OCI-LY1 (cell line): ENCODE results near the gene GPR39.
A peak's percentile ranks its signal among the peaks of the same experiment; 100 is the strongest.

Experiments used
- H2AFZ ChIP-seq: fragments of 200-600 bp; sonication (generic), shearing (Covaris generic); 2 replicates; pipeline ENCODE4 v1.6.0; 2014; ENCODE audit warnings: antibody characterized with exemption, mild to moderate bottlenecking, low read length
- H3F3A ChIP-seq: fragments of 200-600 bp; sonication (generic), shearing (Covaris generic); 2 replicates; pipeline ENCODE4 v1.6.0; 2014; ENCODE audit warnings: mild to moderate bottlenecking, antibody characterized with exemption, low read length, moderate library complexity; ENCODE audit not compliant: insufficient read depth
- H3K27ac ChIP-seq: fragments of 200-600 bp; sonication (generic); 2 replicates; pipeline ENCODE4 v1.5.1; 2014; ENCODE audit warnings: low read length, mixed run types, mild to moderate bottlenecking, low read depth; ENCODE audit not compliant: poor library complexity, severe bottlenecking
- H3K27me3 ChIP-seq: fragments of 200-600 bp; sonication (generic); 2 replicates; pipeline ENCODE4 v1.6.0; 2014; ENCODE audit warnings: antibody characterized with exemption, mild to moderate bottlenecking, low read length, moderate library complexity; ENCODE audit not compliant: insufficient read depth
- H3K36me3 ChIP-seq: fragments of 200-600 bp; sonication (generic); 2 replicates; pipeline ENCODE4 v1.6.1; 2014; ENCODE audit warnings: mild to moderate bottlenecking, antibody characterized with exemption, low read length, moderate library complexity, mixed read lengths; ENCODE audit not compliant: insufficient read depth
- H3K4me1 ChIP-seq: fragments of 200-600 bp; sonication (generic); 2 replicates; pipeline ENCODE4 v1.5.1; 2014; ENCODE audit warnings: mild to moderate bottlenecking, low read length, moderate library complexity; ENCODE audit not compliant: insufficient read depth, severe bottlenecking
- H3K4me2 ChIP-seq: fragments of 200-600 bp; sonication (generic), shearing (Covaris generic); 2 replicates; pipeline ENCODE4 v1.6.1; 2014; ENCODE audit warnings: low read length
- H3K4me3 ChIP-seq: fragments of 200-600 bp; sonication (generic); 2 replicates; pipeline ENCODE4 v1.5.1; 2014; ENCODE audit warnings: low read length, low read depth, mild to moderate bottlenecking, mixed read lengths; ENCODE audit not compliant: poor library complexity, severe bottlenecking
- H3K79me2 ChIP-seq: fragments of 200-600 bp; shearing (Covaris generic); 2 replicates; pipeline ENCODE4 v1.6.1; 2016; ENCODE audit warnings: mixed run types, low read length, mixed read lengths; ENCODE audit not compliant: insufficient read depth
- H3K9ac ChIP-seq: fragments of 200-600 bp; sonication (generic), shearing (Covaris generic); 2 replicates; pipeline ENCODE4 v1.6.1; 2014; ENCODE audit warnings: mild to moderate bottlenecking, low read length, mixed read lengths
- H3K9me2 ChIP-seq: fragments of 200-600 bp; sonication (generic), shearing (Covaris generic); 2 replicates; pipeline ENCODE4 v1.6.1; 2014; ENCODE audit warnings: low read depth, mild to moderate bottlenecking, low read length, mixed read lengths
- H3K9me3 ChIP-seq: fragments of 200-600 bp; shearing (Covaris generic); 2 replicates; pipeline ENCODE4 v1.6.1; 2014; ENCODE audit warnings: low read length, mixed read lengths
- H4K20me1 ChIP-seq: fragments of 200-600 bp; sonication (generic), shearing (Covaris generic); 2 replicates; pipeline ENCODE4 v1.6.0; 2016; ENCODE audit warnings: mild to moderate bottlenecking, low read length; ENCODE audit not compliant: insufficient read depth
- EZH2 ChIP-seq: fragments of 200-600 bp; sonication (generic), shearing (Covaris generic); IDR thresholded peaks from 2 replicates; pipeline ENCODE4 v1.8.0; 2017; ENCODE audit warnings: borderline replicate concordance, mixed run types, mild to moderate bottlenecking, antibody characterized with exemption, low read length, moderate library complexity, mixed read lengths
- TF ChIP-seq, protein P1 (sequence below): fragments of 200-600 bp; sonication (generic), shearing (Covaris generic); IDR thresholded peaks from 2 replicates; pipeline ENCODE4 v1.5.1; 2017; ENCODE audit warnings: mild to moderate bottlenecking, antibody characterized with exemption, low read length, moderate library complexity, mixed read lengths

GPR39 gene

DNA sequence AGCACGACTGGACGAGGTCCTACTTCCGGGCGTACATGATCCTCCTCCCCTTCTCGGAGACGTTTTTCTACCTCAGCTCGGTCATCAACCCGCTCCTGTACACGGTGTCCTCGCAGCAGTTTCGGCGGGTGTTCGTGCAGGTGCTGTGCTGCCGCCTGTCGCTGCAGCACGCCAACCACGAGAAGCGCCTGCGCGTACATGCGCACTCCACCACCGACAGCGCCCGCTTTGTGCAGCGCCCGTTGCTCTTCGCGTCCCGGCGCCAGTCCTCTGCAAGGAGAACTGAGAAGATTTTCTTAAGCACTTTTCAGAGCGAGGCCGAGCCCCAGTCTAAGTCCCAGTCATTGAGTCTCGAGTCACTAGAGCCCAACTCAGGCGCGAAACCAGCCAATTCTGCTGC is 228.6 kb downstream of the GPR39 start:
- Histone ChIP-seq H3F3A (no peaks in the 10 kb centered on the region), H3K27ac (peak overlapping the region; percentile 95), H3K4me1 (peaks cover 83% of the 10 kb centered on the region), H3K79me2 (no peaks in the 10 kb centered on the region), H3K27me3 (no peaks in the 10 kb centered on the region), H4K20me1 (no peaks in the 10 kb centered on the region), H3K4me3 (peak overlapping the region; percentile 45), H3K9me2 (no peaks in the 10 kb centered on the region), H2AFZ (no peak overlapping the region), H3K9ac (peak overlapping the region; percentile 57), H3K4me2 (peak overlapping the region; percentile 55), H3K9me3 (no peaks in the 10 kb centered on the region), H3K36me3 (no peaks in the 10 kb centered on the region)
- no peak for TF ChIP-seq EZH2

DNA sequence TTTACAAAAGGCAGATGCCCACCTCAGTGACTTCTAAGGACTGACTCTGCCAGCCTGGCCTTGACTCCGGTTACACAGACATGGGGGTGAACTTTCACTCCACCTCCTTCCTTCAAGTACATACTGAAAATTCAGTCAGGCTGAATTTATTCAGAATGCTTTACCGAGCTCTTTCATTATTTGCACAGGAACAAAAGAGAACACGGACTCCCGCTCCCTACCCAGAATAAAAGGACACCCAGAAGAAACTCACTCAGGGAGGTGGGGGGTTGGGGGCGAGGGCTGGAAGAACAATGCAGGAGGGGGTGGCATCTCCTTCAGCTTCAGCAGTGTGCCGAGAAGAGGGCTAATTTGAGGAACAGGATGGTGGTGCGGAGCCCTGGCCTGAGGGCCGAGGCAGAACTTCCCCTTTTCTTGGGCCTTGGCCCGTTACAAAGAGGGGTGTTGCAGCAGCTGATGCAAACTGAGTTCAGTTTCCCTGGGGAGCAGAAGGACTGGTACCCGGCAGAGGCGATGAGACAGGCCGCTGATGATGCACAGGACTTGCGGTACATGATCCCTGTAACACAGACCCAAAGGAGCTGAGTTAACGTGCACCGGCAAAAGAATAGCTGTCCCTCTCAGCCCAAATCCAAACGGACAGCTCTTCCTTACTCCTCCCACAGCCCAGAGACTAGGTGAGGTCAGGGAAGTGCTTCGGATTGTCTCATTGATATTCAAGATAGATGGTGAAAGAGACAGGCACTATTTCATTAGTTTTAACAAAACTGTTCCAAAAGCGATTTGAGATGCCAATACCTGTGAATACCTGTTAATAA is 229.3 kb downstream of the GPR39 start:
- no peaks in the 10 kb centered on the region for H3K79me2 ChIP-seq
- peak overlapping the region; percentile 55 for H3K4me2 ChIP-seq
- no peaks in the 10 kb centered on the region for H3K9me3 ChIP-seq
- peak overlapping the region; percentile 57 for H3K9ac ChIP-seq
- no peaks in the 10 kb centered on the region for H4K20me1 ChIP-seq
- H3K36me3 ChIP-seq = no peaks in the 10 kb centered on the region
- H3K27me3 ChIP-seq = no peaks in the 10 kb centered on the region
- no peaks in the 10 kb centered on the region for H3K9me2 ChIP-seq
- peak overlapping the region; percentile 95 for H3K27ac ChIP-seq
- H3K4me1 ChIP-seq = peaks cover 83% of the 10 kb centered on the region
- no peaks in the 10 kb centered on the region for H3F3A ChIP-seq
- TF ChIP-seq, protein P1, sequence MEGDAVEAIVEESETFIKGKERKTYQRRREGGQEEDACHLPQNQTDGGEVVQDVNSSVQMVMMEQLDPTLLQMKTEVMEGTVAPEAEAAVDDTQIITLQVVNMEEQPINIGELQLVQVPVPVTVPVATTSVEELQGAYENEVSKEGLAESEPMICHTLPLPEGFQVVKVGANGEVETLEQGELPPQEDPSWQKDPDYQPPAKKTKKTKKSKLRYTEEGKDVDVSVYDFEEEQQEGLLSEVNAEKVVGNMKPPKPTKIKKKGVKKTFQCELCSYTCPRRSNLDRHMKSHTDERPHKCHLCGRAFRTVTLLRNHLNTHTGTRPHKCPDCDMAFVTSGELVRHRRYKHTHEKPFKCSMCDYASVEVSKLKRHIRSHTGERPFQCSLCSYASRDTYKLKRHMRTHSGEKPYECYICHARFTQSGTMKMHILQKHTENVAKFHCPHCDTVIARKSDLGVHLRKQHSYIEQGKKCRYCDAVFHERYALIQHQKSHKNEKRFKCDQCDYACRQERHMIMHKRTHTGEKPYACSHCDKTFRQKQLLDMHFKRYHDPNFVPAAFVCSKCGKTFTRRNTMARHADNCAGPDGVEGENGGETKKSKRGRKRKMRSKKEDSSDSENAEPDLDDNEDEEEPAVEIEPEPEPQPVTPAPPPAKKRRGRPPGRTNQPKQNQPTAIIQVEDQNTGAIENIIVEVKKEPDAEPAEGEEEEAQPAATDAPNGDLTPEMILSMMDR = no peak
- TF ChIP-seq EZH2 = no peak
- peak overlapping the region; percentile 45 for H3K4me3 ChIP-seq
- H2AFZ ChIP-seq = no peak overlapping the region

DNA sequence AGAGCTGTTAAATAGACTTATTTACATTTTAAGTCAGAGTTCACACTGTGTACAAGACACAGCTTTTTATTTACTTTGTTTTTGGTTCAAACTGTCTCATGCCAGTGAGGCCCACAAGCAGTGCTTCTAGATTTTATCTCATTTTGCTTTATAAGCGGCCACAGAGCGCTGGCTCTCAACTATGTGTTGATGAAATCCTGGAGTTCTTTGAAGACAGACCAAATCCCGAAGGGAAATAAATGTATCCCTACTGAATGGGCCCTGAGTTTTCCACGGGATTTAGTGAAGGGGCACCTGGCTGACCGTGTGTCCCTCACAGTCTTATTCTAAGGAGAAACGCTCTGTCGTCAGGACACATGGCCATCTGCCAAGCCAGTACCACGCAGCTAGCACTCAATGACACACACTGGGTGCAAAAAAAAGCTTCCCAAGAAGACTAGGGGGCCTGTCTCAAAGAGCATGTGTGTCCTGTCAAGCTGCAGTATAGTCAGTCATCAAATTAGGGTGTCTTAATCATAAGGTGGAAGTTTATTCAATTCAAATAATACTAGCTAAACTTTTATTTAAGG is 230.0 kb downstream of the GPR39 start:
- H3K9me2 ChIP-seq = no peaks in the 10 kb centered on the region
- H3K4me3 ChIP-seq = peak overlapping the region; percentile 41
- H3K4me1 ChIP-seq = peaks cover 83% of the 10 kb centered on the region
- H3K27ac ChIP-seq = peak overlapping the region; percentile 95
- TF ChIP-seq, protein P1 = no peak
- TF ChIP-seq EZH2 = no peak
- no peaks in the 10 kb centered on the region for H3K36me3 ChIP-seq
- H2AFZ ChIP-seq = no peak overlapping the region
- peak overlapping the region; percentile 16 for H3K9ac ChIP-seq
- H3K79me2 ChIP-seq = no peaks in the 10 kb centered on the region
- no peaks in the 10 kb centered on the region for H3F3A ChIP-seq
- peak overlapping the region; percentile 55 for H3K4me2 ChIP-seq
- no peaks in the 10 kb centered on the region for H3K27me3 ChIP-seq
- no peaks in the 10 kb centered on the region for H3K9me3 ChIP-seq
- no peaks in the 10 kb centered on the region for H4K20me1 ChIP-seq
